Right ventricle myocardium superior (tissue), 1 donor: ENCODE data around the gene RIN2. TPM values are rescaled to one million over a fixed set of nuclear protein-coding genes. Genes with fewer than 3 reads are reported as not detected.
"Not testable (repeated sequence)": the region's sequence is repeated elsewhere in the genome, so short reads cannot be mapped to it uniquely, and the experiment has no call there.

Experiments
- ATAC-seq: fragments of 200-7000 bp; cut with Tn5 transposase; one replicate; pipeline ENCODE4 v1.9.1; 2020; ENCODE audit warnings: mild to moderate bottlenecking; ENCODE audit not compliant: poor library complexity
- DNase-seq: peaks from one replicate; pipeline ENCODE4 v3.0.0-alpha.2; 2020
- intact Hi-C: fragments of 100-400 bp; cut with DNase I; formaldehyde crosslinking; loops from one replicate; pipeline ENCODE4 v1.11.2; 2022
- total RNA-seq: library from RNA; stranded (reverse); fragmentation: NEBNext Ultra II Directional; extraction: Animal tissue kit (Norgen Biotek cat#: 25700); gene quantifications from one replicate; pipeline ENCODE4 v1.2.1, GENCODE V29; 2021
- donor health status: DM: no; HTN: yes; CAD: no; lungs with severe emphysema.

The RIN2 gene
- total RNA-seq, 1 donor from 2014 or later, result 52.4 TPM

DNA sequence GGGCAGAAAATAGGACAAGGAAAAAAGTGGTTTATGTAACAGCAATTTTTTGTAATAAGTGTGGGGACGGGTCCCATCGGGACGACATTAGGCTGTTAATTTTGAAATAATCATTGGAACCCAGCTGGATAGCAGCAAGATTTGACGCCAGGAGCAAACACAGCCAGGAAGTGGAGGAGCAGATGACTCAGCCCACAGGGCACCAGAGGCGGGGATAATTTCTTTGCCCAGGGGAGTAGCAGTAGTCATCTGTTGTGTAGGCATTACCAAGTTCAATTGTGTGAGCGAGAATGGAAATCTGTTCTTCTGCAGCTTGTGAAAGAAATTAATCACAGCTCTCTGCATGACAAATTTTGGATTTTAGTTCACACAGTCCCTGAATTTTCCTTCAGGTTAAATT, 22.6 kb upstream of the RIN2 start:
- intact Hi-C loops, result no loop called here
- DNase-seq (peak; percentile 82), ATAC-seq (peak; percentile 95)

DNA sequence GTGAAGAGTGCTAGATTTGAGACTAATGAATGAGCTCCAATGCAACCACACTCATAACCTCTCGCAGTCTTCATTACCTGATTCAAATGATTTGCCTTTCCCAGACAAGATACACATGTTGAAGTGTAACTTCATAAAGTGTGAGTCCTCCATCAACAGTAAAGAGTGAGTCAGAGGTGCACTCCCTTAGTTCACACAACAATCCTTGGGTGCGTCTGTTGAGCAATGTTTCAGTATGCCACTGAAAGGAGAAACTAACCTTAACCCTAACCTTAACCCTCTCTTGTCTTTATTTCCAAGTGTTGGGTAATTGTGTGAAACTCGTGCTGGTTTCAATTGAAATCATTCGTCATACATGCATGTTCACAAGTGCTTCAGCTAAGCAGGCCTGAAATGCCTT, 21.0 kb upstream of the RIN2 start:
- intact Hi-C loops, result no loop called here
- ATAC-seq (peak; percentile 36), DNase-seq (no peak)

GRCh38 chr20:19738951-19739350, 19.1 kb upstream of the RIN2 start:
- intact Hi-C loops, result no loop called here
- ATAC-seq, result no peak

GRCh38 chr20:19739351-19739750, 18.7 kb upstream of the RIN2 start:
- no peak for DNase-seq
- ATAC-seq, result no peak
- intact Hi-C loops, result no loop called here

More at GRCh38 chr20:19738951-19739350, 19.1 kb upstream of the RIN2 start:
- no peak for DNase-seq

DNA sequence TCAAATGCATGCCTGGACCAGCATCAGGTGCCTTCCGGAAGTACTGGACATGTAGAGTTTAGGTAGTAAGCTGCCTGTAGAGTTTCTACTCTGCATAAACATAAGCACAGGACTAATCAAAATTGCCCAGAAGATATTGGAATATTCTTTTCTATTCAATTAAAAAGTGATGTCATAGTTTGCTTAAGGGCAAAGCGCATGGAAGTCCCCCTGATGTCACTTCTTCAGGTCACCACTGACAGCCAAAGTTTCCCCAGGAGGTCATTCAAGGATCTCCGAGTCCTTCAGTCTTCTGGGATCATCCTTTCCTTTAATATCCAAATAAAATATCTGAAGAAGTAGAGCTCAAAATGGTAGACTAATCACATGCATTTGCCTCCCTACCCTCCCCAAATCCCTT, 17.5 kb upstream of the RIN2 start:
- DNase-seq (no peak), ATAC-seq (no peak)
- intact Hi-C loops, result no loop called here

- intact Hi-C loops, result no loop called here
- no peak for ATAC-seq
Measured at GRCh38 chr20:19741924-19742323, 16.1 kb upstream of the RIN2 start.

DNA sequence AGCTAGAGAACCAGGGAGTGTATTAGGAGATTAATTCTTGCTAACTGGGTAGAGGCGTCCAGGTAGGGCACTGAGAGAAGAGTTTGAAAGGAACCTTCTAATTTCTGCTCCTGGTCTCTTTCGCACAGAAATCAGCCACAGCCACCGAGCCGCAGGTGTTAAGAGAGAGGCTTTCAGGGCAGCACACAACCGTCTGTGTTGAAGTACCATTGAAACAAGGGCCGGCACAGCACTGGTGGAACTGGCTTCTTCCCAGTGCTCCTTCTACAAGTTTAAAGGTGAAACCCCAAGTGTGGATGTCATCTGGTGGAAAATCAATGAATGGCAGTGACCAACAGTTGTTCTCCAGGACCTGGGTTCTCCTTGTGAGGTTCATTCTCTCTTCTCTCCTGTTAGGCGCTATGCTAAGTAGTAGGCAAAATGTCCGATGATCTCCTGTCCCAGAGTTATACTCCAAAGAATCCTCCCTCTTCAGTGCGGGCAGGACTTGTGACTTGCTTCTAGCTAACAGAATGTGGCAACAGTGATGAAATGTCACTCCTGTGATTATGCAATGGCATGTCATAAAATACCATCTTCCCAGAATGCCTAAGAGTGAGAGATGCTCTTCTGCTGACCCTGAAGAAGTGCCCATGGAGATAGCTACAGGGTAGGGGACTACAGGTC, 15.0 kb upstream of the RIN2 start:
- no peak for ATAC-seq
- no peak for DNase-seq
- intact Hi-C loops, result no loop called here

More at GRCh38 chr20:19741924-19742323, 16.1 kb upstream of the RIN2 start:
- DNase-seq, result no peak

GRCh38 chr20:19743640-19743995, 14.4 kb upstream of the RIN2 start:
- ATAC-seq, result no peak
- intact Hi-C loops, result no loop called here
- no peak for DNase-seq

GRCh38 chr20:19745106-19745505, 13.0 kb upstream of the RIN2 start:
- ATAC-seq (no peak), DNase-seq (no peak)
- intact Hi-C loops, result no loop called here

DNA sequence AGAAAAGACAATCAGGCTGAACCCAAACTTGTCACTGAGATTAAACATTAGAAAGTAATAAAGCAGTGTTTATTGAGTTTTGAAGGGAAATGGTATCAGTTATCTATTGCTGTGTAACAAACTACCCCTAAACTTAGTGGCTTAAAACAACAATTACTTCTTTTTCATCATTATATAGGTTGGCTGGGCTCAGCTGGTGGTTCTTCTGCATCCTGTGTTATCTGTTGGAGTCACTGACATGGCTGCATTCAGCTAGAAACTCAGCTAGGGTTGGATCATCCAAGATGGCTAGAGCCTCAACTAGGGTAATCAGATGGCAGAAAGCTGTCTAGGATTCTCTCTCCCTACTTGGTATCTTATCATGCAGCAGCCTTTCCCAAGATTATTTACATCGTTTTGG, 12.5 kb upstream of the RIN2 start:
- DNase-seq (no peak), ATAC-seq (no peak)
- intact Hi-C loops, result no loop called here

- no peak for ATAC-seq
- DNase-seq, result no peak
- intact Hi-C loops, result no loop called here
Measured at GRCh38 chr20:19746396-19746795, 11.7 kb upstream of the RIN2 start.

GRCh38 chr20:19747903-19748302, 10.2 kb upstream of the RIN2 start:
- ATAC-seq (no peak), DNase-seq (no peak)
- intact Hi-C loops, result no loop called here

GRCh38 chr20:19748681-19749080, 9.4 kb upstream of the RIN2 start:
- ATAC-seq (no peak), DNase-seq (no peak)
- intact Hi-C loops, result no loop called here

DNA sequence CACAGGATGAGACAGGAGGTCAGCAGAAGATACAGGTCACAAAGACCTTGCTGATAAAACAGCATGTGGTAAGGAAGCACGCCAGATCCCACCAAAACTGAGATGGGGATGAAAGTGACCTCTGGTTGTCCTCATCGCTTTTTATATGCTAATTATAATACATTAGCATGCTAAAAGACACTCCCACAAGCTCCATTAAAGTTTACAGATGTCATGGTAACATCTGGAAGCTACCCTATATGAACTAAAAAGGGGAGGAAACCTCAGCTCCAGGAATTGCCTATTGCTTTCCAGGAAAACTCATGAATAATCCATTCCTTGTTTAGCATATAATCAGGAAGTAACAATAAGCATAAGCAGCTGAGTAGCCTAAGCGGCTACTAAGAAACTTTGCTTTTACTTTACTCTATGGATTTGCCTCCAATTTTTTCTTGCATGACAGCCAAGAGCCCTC, 8.4 kb upstream of the RIN2 start:
- ATAC-seq, result peak; percentile 34
- intact Hi-C loops, result no loop called here
- DNase-seq, result no peak

GRCh38 chr20:19750101-19750606, 7.9 kb upstream of the RIN2 start:
- no peak for DNase-seq
- intact Hi-C loops, result no loop called here
- ATAC-seq, result peak; percentile 38

DNA sequence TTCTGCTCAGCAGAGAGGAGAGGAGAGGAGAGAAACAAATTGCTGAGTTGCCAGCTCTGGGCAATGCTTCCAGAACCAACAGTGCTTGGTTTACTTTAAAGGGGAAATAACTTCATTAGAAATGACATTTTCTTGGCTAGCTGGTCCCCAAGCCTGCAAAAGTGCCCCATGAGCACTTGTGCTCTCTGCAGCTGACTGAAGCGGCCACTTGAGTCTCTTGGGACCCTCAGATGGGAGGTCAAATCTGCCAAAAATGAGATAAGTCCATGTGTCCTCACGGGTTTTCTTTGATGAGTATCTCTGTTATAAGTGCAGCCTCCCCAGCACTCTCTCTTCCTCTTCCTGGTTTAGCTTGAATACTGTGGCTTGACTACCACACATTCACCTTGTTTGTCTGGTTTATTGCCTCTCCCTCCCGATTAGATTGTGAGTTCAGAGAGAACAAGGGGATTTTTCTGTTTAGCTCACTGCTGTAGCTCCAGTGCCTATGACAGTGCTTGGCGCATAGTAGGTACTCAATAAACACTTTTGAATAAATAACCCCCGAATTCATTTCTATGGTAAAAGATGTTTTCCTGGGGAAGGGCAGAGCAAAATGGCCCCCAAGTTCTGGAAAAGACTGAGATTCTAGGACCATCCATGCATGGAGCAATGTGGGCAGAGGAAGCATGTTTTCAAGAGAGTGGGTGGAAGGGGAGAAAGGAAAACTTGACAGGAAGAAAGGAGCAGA, 7.0 kb upstream of the RIN2 start:
- ATAC-seq (peak; percentile 64), DNase-seq (no peak)
- intact Hi-C loops, result no loop called here

DNA sequence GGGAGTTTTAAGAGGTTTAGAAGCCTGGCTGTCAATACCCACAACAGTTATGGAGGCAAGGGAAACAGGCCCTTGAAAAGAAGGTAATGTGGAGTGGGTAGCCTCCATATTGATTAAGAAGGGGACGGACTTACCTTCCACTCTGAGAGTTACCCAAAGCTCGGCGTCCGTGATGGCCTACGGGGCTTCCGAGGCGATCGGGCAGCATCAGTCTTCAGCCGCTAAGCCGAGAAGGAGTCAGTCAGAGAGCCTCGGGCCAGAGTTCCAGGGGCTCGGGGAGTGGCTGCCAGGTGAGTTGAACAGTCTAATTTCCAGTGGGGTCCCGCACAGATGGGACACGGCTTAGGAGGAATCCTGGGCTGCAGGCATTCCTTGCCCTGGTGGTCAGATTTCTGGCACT, 3.9 kb upstream of the RIN2 start:
- DNase-seq, intact Hi-C loops, ATAC-seq: not testable (repeated sequence)

GRCh38 chr20:19756761-19757486, 1.1 kb upstream of the RIN2 start:
- ATAC-seq (no peak), DNase-seq (no peak)
- intact Hi-C loops, result loop anchor here (5.0 kb wide), 1 partner anchor 65 kb away; no protein-coding TSS in a partner anchor

DNA sequence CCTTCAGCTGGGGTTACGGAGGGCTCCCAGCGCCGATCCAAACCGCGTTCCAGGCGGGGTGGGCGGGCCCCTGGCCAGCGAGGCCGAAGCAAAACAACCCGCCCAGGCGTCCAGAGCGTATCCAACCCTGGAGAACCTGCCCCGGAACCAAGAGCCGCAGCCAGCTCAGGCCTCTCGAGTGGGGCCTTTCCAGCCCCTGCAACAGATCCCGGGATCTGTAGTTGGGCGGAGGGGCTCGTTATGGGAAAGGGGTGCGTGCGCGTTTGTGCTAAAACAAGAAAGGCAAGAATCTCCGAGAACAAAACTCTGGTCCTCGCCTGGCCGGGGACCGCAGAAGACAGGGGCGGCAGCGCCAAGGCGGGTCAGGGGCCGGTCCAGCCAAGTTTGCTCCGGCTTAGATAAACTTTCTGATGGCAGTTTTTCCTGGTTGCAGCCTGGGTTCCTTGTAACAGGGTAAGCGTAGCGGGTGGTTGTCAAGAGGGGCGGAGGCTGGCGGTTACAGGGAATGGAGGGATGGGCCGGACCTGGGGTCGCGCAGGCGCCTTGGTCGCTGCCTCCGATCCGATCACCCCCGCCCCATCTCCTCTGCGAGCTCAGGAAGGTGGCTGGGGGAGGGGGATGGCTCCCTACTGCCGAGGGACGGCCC, 448 bp upstream of the RIN2 start:
- intact Hi-C loops, result loop anchor here (5.0 kb wide), 1 partner anchor 65 kb away; no protein-coding TSS in a partner anchor
- DNase-seq, result peak; percentile 94
- peak; percentile 85 for ATAC-seq
